K562 (cell line): Measurements from ENCODE around the gene CSTPP1. TPM values are rescaled to one million over a fixed set of nuclear protein-coding genes. Genes with fewer than 3 reads are reported as not detected.

Source experiments
- CBX3 ChIP-seq, 2 experiments: IDR thresholded peaks; 1 replicate in 1 of 2; 2 replicates in 1 of 2; pipeline ENCODE4 v1.6.1; 2012; ENCODE audit warnings: inconsistent platforms in 2 of 2, low read length in 2 of 2, borderline replicate concordance in 1 of 2, control low read depth in 1 of 2
- EHMT2 ChIP-seq: fragments of 450-650 bp; IDR thresholded peaks from 2 replicates; pipeline ENCODE4 v1.6.1; 2018; ENCODE audit warnings: antibody characterized with exemption
- HSF4 ChIP-seq: fragments of 250-450 bp; sonication (Bioruptor Pico); IDR thresholded peaks from 2 replicates; pipeline ENCODE4 v2.1.2; 2022; ENCODE audit warnings: mild to moderate bottlenecking, moderate library complexity, borderline replicate concordance
- JUND ChIP-seq, 2 experiments: IDR thresholded peaks; 2 replicates in 1 of 2; 3 replicates in 1 of 2; pipeline ENCODE4 v1.6.1; 2011; ENCODE audit warnings: borderline replicate concordance in 2 of 2, low read depth in 2 of 2, low read length in 2 of 2, improper control_type of control experiment in 1 of 2, missing biosample characterization in 1 of 2, missing genetic modification characterization in 1 of 2, missing genetic modification reagents in 1 of 2
- KDM4B ChIP-seq, 2 experiments: fragments of 450-650 bp in 1 of 2; sonication (generic) in 1 of 2; IDR thresholded peaks; 2 replicates each; pipeline ENCODE4 v1.6.1; 2016 to 2017; ENCODE audit warnings: borderline replicate concordance in 2 of 2, antibody characterized with exemption in 1 of 2, low read depth in 1 of 2, mild to moderate bottlenecking in 1 of 2
- MAZ ChIP-seq, 2 experiments: fragments of 450-650 bp in 1 of 2; sonication (generic) in 1 of 2; formaldehyde crosslinking; IDR thresholded peaks in 1 of 2; conservative IDR thresholded peaks in 1 of 2; 2 replicates each; pipeline versions ENCODE4 v1.4.0 to v1.5.0; 2020; ENCODE audit warnings: mild to moderate bottlenecking in 1 of 2, missing genetic modification reagents in 1 of 2
- MEF2A ChIP-seq: IDR thresholded peaks from 2 replicates; pipeline ENCODE4 v1.6.1; 2011; ENCODE audit warnings: low read depth, mild to moderate bottlenecking, low read length, moderate library complexity; ENCODE audit not compliant: control insufficient read depth
- SNIP1 ChIP-seq: fragments of 450-650 bp; IDR thresholded peaks from 2 replicates; pipeline ENCODE4 v1.7.1; 2017; ENCODE audit warnings: low read depth, mild to moderate bottlenecking
- SREBF1 ChIP-seq: fragments of 150-350 bp; IDR thresholded peaks from 2 replicates; pipeline ENCODE4 v1.6.1; 2014; ENCODE audit warnings: antibody characterized with exemption, low read depth, low read length, borderline replicate concordance
- STAG1 ChIP-seq: sonication (generic); formaldehyde crosslinking; IDR thresholded peaks from 2 replicates; pipeline ENCODE4 v1.5.0; 2020; ENCODE audit warnings: missing genetic modification reagents, borderline replicate concordance
- TEAD1 ChIP-seq, 2 experiments: fragments of 450-650 bp in 1 of 2; sonication (generic) in 1 of 2; formaldehyde crosslinking; IDR thresholded peaks; 2 replicates each; pipeline versions ENCODE4 v1.4.0 to v1.8.0; 2020 to 2022; ENCODE audit warnings: mild to moderate bottlenecking in 2 of 2, missing genetic modification reagents in 1 of 2
- TOE1 ChIP-seq, 2 experiments: fragments of 450-650 bp in 1 of 2; sonication (generic) in 1 of 2; formaldehyde crosslinking in 1 of 2; IDR thresholded peaks; 2 replicates each; pipeline versions ENCODE4 v1.7.1 to v1.8.0; 2016 to 2022; ENCODE audit warnings: borderline replicate concordance in 2 of 2, mild to moderate bottlenecking in 2 of 2, antibody characterized with exemption in 1 of 2, inconsistent platforms in 1 of 2, low read depth in 1 of 2, missing genetic modification reagents in 1 of 2, moderate library complexity in 1 of 2
- ZNF75A ChIP-seq: fragments of 450-650 bp; formaldehyde crosslinking; IDR thresholded peaks from 2 replicates; pipeline ENCODE4 v1.4.0; 2020; ENCODE audit warnings: mild to moderate bottlenecking
- ZNF79 ChIP-seq: fragments of 250-450 bp; sonication (Bioruptor Pico); IDR thresholded peaks from 2 replicates; pipeline ENCODE4 v1.4.0; 2020; ENCODE audit warnings: low read depth, mild to moderate bottlenecking, moderate library complexity
- polyA plus RNA-seq, 8 experiments: library from polyadenylated mRNA; depleted of rRNA in 4 of 8; stranded (reverse) in 5 of 8; unstranded in 3 of 8; fragments of >200 nt; fragmentation: Nextera tagmentation in 2 of 8; fragmentation: Illumina TruSeq in 1 of 8; extraction: Ambion mirVana in 2 of 8; extraction: Trizol in 1 of 8; gene quantifications; 2 replicates each; pipeline versions ENCODE4 v1.2.1 to v1.2.3, GENCODE V29; 2011 to 2014; ENCODE audit warnings: inconsistent platforms in 1 of 8, missing spikeins in 1 of 8
- total RNA-seq, 7 experiments: library from RNA; depleted of rRNA in 6 of 7; stranded (reverse); fragments of >200 nt in 6 of 7; fragmentation: Illumina TruSeq in 2 of 7; extraction: Trizol in 2 of 7; gene quantifications; 2 replicates each; pipeline versions ENCODE4 v1.2.1 to v1.2.3, GENCODE V29; 2011 to 2021; ENCODE audit warnings: low replicate concordance in 1 of 7
- TF ChIP-seq, protein P1 (sequence below): sonication (generic); formaldehyde crosslinking; IDR thresholded peaks from 2 replicates; pipeline ENCODE4 v1.9.0; 2022; ENCODE audit warnings: mild to moderate bottlenecking, missing genetic modification reagents
- TF ChIP-seq, protein P2 (sequence below): IDR thresholded peaks from 2 replicates; pipeline ENCODE4 v1.6.1; 2012; ENCODE audit warnings: low read depth, low read length, improper control_type of control experiment, borderline replicate concordance
- TF ChIP-seq, protein P3 (sequence below): fragments of 250-450 bp; sonication (Bioruptor Pico); IDR thresholded peaks from 2 replicates; pipeline ENCODE4 v1.4.0; 2020
- TF ChIP-seq, protein P4 (sequence below): sonication (generic); formaldehyde crosslinking; IDR thresholded peaks from 2 replicates; pipeline ENCODE4 v1.8.0; 2022; ENCODE audit warnings: missing genetic modification reagents, mild to moderate bottlenecking, moderate library complexity, borderline replicate concordance

Gene CSTPP1
- total and polyA plus RNA-seq, 9 of the 15 experiments (the other 6 are each of a cell fraction or from before 2014, with no cell fraction given), result 6.5 to 17.8 (median 9.2) TPM

GRCh38 chr11:46936138-46937110, at the start of gene CSTPP1 (continued):
- TF ChIP-seq, protein P1, sequence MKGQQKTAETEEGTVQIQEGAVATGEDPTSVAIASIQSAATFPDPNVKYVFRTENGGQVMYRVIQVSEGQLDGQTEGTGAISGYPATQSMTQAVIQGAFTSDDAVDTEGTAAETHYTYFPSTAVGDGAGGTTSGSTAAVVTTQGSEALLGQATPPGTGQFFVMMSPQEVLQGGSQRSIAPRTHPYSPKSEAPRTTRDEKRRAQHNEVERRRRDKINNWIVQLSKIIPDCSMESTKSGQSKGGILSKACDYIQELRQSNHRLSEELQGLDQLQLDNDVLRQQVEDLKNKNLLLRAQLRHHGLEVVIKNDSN (CRISPR knock-in tag), result no peak
- TF ChIP-seq TOE1 (IDR thresholded peaks at IDR 0.05; ENCODE audit: borderline replicate concordance) (peak; percentile 78; the same call in 1 of the 2 replicates), TOE1 (CRISPR knock-in tag; IDR thresholded peaks at IDR 0.05; ENCODE audit: borderline replicate concordance, low read depth) (no peak), ZNF75A (CRISPR knock-in tag) (no peak), ZNF79 (CRISPR knock-in tag) (no peak), EHMT2 (peak; percentile 83; the same call in 1 of the 2 replicates), MAZ (CRISPR knock-in tag; conservative IDR thresholded peaks at IDR 0.05 in 1 of 2, IDR thresholded peaks at IDR 0.05 in 1 of 2) (peak; percentile 70 to 73; a peak in 3 of 4 replicates), TEAD1 (CRISPR knock-in tag; IDR thresholded peaks at IDR 0.05) (no peak), KDM4B (IDR thresholded peaks at IDR 0.05; ENCODE audit: borderline replicate concordance in 2 of 2, low read depth in 1 of 2) (peak in 1 of 2 experiments; percentile 80; a peak in 2 of 4 replicates), MEF2A (no peak), STAG1 (CRISPR knock-in tag) (no peak), JUND (IDR thresholded peaks at IDR 0.05; ENCODE audit: borderline replicate concordance, low read depth, low read length) (peak; percentile 61; the same call in 1 of the 2 replicates), JUND (tag; IDR thresholded peaks at IDR 0.05; ENCODE audit: borderline replicate concordance, low read depth, low read length) (peak; percentile 30; the same call in 1 of the 3 replicates), CBX3 (IDR thresholded peaks at IDR 0.05; ENCODE audit: borderline replicate concordance in 1 of 2, low read length in 2 of 2) (peak in 1 of 2 experiments; percentile 97; a peak in 2 of 3 replicates), SREBF1 (no peak), HSF4 (CRISPR knock-in tag) (no peak), SNIP1 (no peak)
- TF ChIP-seq, protein P2, sequence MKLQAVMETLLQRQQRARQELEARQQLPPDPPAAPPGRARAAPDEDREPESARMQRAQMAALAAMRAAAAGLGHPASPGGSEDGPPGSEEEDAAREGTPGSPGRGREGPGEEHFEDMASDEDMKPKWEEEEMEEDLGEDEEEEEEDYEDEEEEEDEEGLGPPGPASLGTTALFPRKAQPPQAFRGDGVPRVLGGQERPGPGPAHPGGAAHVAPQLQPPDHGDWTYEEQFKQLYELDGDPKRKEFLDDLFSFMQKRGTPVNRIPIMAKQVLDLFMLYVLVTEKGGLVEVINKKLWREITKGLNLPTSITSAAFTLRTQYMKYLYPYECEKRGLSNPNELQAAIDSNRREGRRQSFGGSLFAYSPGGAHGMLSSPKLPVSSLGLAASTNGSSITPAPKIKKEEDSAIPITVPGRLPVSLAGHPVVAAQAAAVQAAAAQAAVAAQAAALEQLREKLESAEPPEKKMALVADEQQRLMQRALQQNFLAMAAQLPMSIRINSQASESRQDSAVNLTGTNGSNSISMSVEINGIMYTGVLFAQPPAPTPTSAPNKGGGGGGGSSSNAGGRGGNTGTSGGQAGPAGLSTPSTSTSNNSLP, result no peak
- TF ChIP-seq, protein P3, sequence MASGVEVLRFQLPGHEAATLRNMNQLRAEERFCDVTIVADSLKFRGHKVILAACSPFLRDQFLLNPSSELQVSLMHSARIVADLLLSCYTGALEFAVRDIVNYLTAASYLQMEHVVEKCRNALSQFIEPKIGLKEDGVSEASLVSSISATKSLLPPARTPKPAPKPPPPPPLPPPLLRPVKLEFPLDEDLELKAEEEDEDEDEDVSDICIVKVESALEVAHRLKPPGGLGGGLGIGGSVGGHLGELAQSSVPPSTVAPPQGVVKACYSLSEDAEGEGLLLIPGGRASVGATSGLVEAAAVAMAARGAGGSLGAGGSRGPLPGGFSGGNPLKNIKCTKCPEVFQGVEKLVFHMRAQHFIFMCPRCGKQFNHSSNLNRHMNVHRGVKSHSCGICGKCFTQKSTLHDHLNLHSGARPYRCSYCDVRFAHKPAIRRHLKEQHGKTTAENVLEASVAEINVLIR (CRISPR knock-in tag), result no peak
- TF ChIP-seq, protein P4, sequence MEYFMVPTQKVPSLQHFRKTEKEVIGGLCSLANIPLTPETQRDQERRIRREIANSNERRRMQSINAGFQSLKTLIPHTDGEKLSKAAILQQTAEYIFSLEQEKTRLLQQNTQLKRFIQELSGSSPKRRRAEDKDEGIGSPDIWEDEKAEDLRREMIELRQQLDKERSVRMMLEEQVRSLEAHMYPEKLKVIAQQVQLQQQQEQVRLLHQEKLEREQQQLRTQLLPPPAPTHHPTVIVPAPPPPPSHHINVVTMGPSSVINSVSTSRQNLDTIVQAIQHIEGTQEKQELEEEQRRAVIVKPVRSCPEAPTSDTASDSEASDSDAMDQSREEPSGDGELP (CRISPR knock-in tag), result peak; percentile 62; the same call in 1 of the 2 replicates
